Fibroblast of lung (primary cell): Measurements from ENCODE around the gene PRX. TPM values are rescaled to one million over a fixed set of nuclear protein-coding genes. Genes with fewer than 3 reads are reported as not detected.

Experiments
- DNase-seq, 2 donors: peaks; one replicate each; pipeline versions ENCODE4 v3.0.0 to v3.0.0-alpha.2; 2010; ENCODE audit warnings: low read depth in 2 of 2
- H2AFZ ChIP-seq: 2 replicates; pipeline ENCODE4 v1.5.1; 2012; ENCODE audit warnings: low read length, control low read depth, inconsistent platforms
- H3K27ac ChIP-seq: 2 replicates; pipeline ENCODE4 v1.5.1; 2011; ENCODE audit warnings: low read length, control low read depth; ENCODE audit not compliant: insufficient read depth
- H3K27me3 ChIP-seq: 2 replicates; pipeline ENCODE4 v1.5.1; 2011; ENCODE audit warnings: mild to moderate bottlenecking, low read length; ENCODE audit not compliant: control insufficient read depth, insufficient read depth
- H3K36me3 ChIP-seq: 2 replicates; pipeline ENCODE4 v1.5.1; 2011; ENCODE audit warnings: low read length; ENCODE audit not compliant: control insufficient read depth, insufficient read depth
- H3K4me1 ChIP-seq: 2 replicates; pipeline ENCODE4 v1.5.1; 2011; ENCODE audit warnings: low read length; ENCODE audit not compliant: control insufficient read depth, insufficient read depth; ENCODE audit errors: extremely low read depth
- H3K4me2 ChIP-seq: 2 replicates; pipeline ENCODE4 v1.5.1; 2011; ENCODE audit warnings: low read length, control low read depth; ENCODE audit not compliant: insufficient read depth; ENCODE audit errors: extremely low read depth
- H3K4me3 ChIP-seq, 4 experiments: fragments of 200-600 bp in 1 of 4; sonication (generic) in 1 of 4; replicated peaks in 1 of 4; 2 replicates each; pipeline ENCODE4 v1.5.1; 2011 to 2016; ENCODE audit warnings: low read length in 4 of 4, low read depth in 3 of 4, mild to moderate bottlenecking in 3 of 4, control low read depth in 2 of 4, inconsistent platforms in 1 of 4, mixed read lengths in 1 of 4; ENCODE audit not compliant: insufficient read depth in 1 of 4; ENCODE audit errors: control extremely low read depth in 1 of 4
- H3K79me2 ChIP-seq: 2 replicates; pipeline ENCODE4 v1.5.1; 2012; ENCODE audit warnings: mild to moderate bottlenecking, low read length, inconsistent platforms; ENCODE audit not compliant: control insufficient read depth, insufficient read depth
- H3K9ac ChIP-seq: 2 replicates; pipeline ENCODE4 v1.5.1; 2011; ENCODE audit warnings: mild to moderate bottlenecking, low read length, control low read depth; ENCODE audit not compliant: insufficient read depth
- H3K9me3 ChIP-seq: 2 replicates; pipeline ENCODE4 v1.5.1; 2012; ENCODE audit warnings: low read depth, low read length; ENCODE audit not compliant: control insufficient read depth, insufficient read depth
- H4K20me1 ChIP-seq: 2 replicates; pipeline ENCODE4 v1.5.1; 2011; ENCODE audit warnings: low read length; ENCODE audit not compliant: control insufficient read depth, insufficient read depth; ENCODE audit errors: extremely low read depth
- CTCF ChIP-seq, 2 donors: IDR thresholded peaks in 1 of 2; conservative IDR thresholded peaks in 1 of 2; 1 replicate in 1 of 2; 2 replicates in 1 of 2; pipeline ENCODE4 v1.5.1; 2011 to 2012; ENCODE audit warnings: low read length in 2 of 2, control low read depth in 1 of 2, inconsistent platforms in 1 of 2, low read depth in 1 of 2, mild to moderate bottlenecking in 1 of 2
- EZH2 ChIP-seq: IDR thresholded peaks from 2 replicates; pipeline ENCODE4 v1.5.1; 2012; ENCODE audit warnings: low read length, control low read depth, mild to moderate bottlenecking; ENCODE audit errors: missing control alignments
- polyA plus RNA-seq, 2 donors: library from polyadenylated mRNA; depleted of rRNA in 1 of 2; stranded (reverse) in 1 of 2; unstranded in 1 of 2; fragments of >200 nt; gene quantifications; 2 replicates each; pipeline ENCODE4 v1.2.1, GENCODE V29; 2011 to 2012; ENCODE audit warnings: missing spikeins in 1 of 2
- total RNA-seq: library from RNA; depleted of rRNA; stranded (reverse); fragments of >200 nt; gene quantifications from 2 replicates; pipeline ENCODE4 v1.2.1, GENCODE V29; 2014

PRX gene
- total and polyA plus RNA-seq, 2 donors (not counting 1 experiment from before 2014, with no cell fraction given) = 0.91 to 3.6 TPM

- no peaks in the 10 kb centered on the region for H4K20me1 ChIP-seq
- peaks cover 4% of the 10 kb centered on the region for H3K36me3 ChIP-seq
- no peaks in the 10 kb centered on the region for H3K79me2 ChIP-seq
- H3K9me3 ChIP-seq = no peaks in the 10 kb centered on the region
- no peak overlapping the region for H3K9ac ChIP-seq
- H3K27me3 ChIP-seq = no peaks in the 10 kb centered on the region
- DNase-seq = no peak
- H3K27ac ChIP-seq = no peak overlapping the region
- no peak overlapping the region for H3K4me3 ChIP-seq
- no peak overlapping the region for H2AFZ ChIP-seq
- TF ChIP-seq CTCF (conservative IDR thresholded peaks at IDR 0.05 in 1 of 2, IDR thresholded peaks at IDR 0.05 in 1 of 2; ENCODE audit: low read depth in 1 of 2, low read length in 2 of 2) = no peak
- no peak for TF ChIP-seq EZH2
- H3K4me1 ChIP-seq = peaks cover 3% of the 10 kb centered on the region
- H3K4me2 ChIP-seq = no peak overlapping the region
Measured at GRCh38 chr19:40460185-40460584, 47.0 kb upstream of the PRX start.

GRCh38 chr19:40458597-40458974 lies 45.4 kb upstream of the PRX start:
- H3K4me3 ChIP-seq = no peak overlapping the region
- no peaks in the 10 kb centered on the region for H4K20me1 ChIP-seq

GRCh38 chr19:40457953-40458596 lies 44.9 kb upstream of the PRX start:
- Histone ChIP-seq H3K9ac (no peak overlapping the region), H3K79me2 (no peaks in the 10 kb centered on the region), H2AFZ (no peak overlapping the region), H3K27ac (no peak overlapping the region), H3K4me3 (no peak overlapping the region), H3K4me2 (no peak overlapping the region), H4K20me1 (no peaks in the 10 kb centered on the region), H3K4me1 (no peaks in the 10 kb centered on the region), H3K27me3 (no peaks in the 10 kb centered on the region), H3K36me3 (peaks cover 4% of the 10 kb centered on the region), H3K9me3 (no peaks in the 10 kb centered on the region)
- no peak for DNase-seq
- TF ChIP-seq CTCF (conservative IDR thresholded peaks at IDR 0.05 in 1 of 2, IDR thresholded peaks at IDR 0.05 in 1 of 2; ENCODE audit: low read depth in 1 of 2, low read length in 2 of 2) = no peak
- TF ChIP-seq EZH2 = no peak

More at GRCh38 chr19:40458597-40458974, 45.4 kb upstream of the PRX start:
- peaks cover 4% of the 10 kb centered on the region for H3K36me3 ChIP-seq
- no peaks in the 10 kb centered on the region for H3K9me3 ChIP-seq
- no peak overlapping the region for H3K4me2 ChIP-seq
- no peak overlapping the region for H2AFZ ChIP-seq
- H3K9ac ChIP-seq = no peak overlapping the region
- DNase-seq = no peak
- H3K79me2 ChIP-seq = no peaks in the 10 kb centered on the region
- no peaks in the 10 kb centered on the region for H3K4me1 ChIP-seq
- no peaks in the 10 kb centered on the region for H3K27me3 ChIP-seq
- H3K27ac ChIP-seq = no peak overlapping the region
- TF ChIP-seq CTCF (conservative IDR thresholded peaks at IDR 0.05 in 1 of 2, IDR thresholded peaks at IDR 0.05 in 1 of 2; ENCODE audit: low read depth in 1 of 2, low read length in 2 of 2) (no peak), EZH2 (no peak)
